Stimulated activated CD4-positive, alpha-beta T cell treated with anti-CD3 and anti-CD28 coated beads, Interleukin-1b, Interleukin-23, amount 100 ng/mL, for 48 hours (primary cell): ENCODE data around the gene UNKL.
A peak's percentile ranks its signal among the peaks of the same experiment; 100 is the strongest.

ENCODE experiments used
- DNase-seq: peaks from one replicate; pipeline ENCODE4 v3.0.0-alpha.2; 2020

Gene UNKL

GRCh38 chr16:1372292-1372950 lies 42.1 kb downstream of the UNKL start:
- DNase-seq, result no peak

- DNase-seq, result no peak
Observed at GRCh38 chr16:1371054-1371978, 43.2 kb downstream of the UNKL start.

DNA sequence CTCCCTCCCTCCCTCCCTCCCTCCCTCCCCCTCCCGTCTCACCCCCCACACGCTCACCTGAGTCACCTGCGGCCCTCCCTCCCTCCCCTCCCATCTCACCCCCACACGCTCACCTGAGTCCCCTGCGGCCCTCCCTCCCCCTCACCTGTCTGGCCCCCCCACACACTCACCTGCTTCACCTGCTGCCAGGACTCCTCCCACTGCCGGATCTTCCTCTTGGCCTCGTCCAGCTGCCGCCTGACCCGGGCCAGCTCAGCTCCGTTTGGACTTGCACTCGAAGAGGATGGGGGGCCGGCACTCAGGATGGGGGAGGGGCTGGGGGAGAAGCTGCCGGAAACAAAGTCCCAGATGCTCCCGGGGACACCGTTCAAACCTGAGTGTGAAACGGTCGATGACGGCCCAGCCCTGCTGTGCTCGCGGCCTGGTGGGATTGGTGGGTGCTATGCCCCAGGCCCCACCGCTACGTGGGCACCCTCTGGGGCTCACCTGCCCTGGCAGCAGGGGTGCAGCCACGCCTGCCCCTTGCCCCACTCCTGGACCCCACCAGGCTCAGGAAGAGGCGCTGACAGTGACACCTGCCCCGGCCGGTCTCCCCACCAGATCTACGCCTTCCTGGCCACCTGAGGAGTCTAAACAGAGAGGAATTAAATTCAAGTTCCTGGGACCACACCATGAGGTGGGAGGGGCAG lies 46.9 kb downstream of the UNKL start:
- DNase-seq, result no peak

DNA sequence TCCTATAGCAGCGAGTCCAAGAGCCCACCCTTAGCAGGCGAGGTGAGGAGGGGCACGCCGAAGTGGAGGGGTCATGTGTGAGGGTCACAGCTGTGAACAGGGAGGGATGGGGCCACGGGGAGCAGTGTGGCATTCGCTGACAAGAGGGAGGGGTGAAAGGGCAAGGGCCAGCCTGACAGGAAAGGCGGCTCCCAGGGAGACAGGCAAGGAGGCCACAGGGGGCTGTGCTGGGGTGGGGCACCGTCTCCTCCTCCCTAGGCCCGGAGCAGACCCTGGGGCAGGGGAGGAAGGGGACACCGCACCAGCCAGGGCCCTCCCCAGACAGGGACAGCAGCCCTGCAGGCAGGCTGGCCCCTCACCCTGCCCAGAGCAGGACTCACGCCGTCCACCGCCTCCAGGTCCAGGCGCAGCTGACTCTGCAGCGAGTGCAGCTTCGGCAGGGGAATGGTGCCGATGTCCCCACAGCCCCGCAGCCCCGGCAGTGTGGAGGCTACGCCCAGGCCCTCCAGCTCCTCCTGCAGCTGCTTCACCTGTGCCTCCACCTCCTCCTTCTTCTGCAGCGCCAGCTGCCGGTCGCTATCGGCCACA lies 47.7 kb downstream of the UNKL start:
- DNase-seq, result no peak

DNA sequence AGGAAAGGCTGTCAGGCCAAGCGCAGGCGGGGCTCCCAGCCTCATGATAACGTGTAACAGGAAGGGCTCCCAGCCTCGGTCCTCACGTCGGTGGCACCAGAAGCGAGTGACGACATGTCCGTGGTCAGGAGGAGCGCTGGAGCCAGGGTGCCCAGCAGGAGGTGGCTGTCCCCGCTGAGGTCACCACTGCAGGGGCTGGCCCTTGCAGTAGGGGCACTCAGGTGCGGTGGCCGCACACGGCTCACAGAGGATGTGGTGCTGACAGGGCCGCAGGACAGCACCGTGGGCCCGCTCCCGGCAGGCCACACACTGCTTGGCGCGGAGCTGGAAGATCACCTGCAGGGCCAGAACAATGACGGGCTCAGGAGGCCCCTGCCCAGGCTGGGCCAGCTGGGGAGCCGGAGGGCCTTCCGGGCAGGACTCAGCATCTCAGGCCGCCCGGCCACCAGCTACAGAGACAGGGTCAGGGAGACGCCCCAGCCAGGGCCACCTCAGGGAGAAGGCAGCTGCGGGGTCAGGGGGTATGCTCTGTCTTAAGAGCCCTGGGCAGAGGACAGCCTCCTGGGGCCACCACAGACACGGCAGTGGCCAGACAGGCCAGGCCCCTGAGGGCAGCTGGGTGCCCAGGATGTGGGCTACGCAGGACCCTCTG lies 48.3 kb downstream of the UNKL start:
- no peak for DNase-seq

GRCh38 chr16:1364510-1364909 lies 50.0 kb downstream of the UNKL start:
- DNase-seq, result no peak

DNA sequence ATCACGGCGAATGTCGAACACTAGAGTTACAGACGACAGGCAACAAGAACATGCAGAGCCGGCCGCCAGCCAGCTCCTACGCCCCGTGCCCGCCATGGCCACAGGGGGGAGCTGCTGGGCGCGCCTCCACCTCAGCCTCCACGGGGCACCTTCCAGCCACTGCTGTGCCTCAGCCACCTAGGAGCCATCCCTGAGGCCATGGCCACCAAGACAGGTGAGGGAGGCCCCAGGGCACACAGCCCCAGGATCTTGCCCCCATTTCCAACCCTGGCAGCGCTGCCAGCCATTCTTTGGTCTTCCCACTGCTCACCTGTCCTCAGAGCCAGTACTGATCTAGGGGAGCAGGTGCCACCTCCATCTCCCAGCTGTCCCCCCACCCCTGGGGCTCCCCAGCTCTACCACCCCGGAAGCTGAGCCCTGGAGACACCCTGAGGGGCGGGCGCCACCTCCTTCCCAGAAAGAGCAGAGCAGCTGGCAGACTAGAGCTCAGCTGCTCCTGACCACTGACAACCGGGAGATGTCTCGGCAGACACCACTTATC lies 50.9 kb downstream of the UNKL start:
- DNase-seq, result peak; percentile 70

- no peak for DNase-seq
Observed at GRCh38 chr16:1362807-1363206, 51.7 kb downstream of the UNKL start.

GRCh38 chr16:1361685-1362360 lies 52.7 kb downstream of the UNKL start:
- no peak for DNase-seq

DNA sequence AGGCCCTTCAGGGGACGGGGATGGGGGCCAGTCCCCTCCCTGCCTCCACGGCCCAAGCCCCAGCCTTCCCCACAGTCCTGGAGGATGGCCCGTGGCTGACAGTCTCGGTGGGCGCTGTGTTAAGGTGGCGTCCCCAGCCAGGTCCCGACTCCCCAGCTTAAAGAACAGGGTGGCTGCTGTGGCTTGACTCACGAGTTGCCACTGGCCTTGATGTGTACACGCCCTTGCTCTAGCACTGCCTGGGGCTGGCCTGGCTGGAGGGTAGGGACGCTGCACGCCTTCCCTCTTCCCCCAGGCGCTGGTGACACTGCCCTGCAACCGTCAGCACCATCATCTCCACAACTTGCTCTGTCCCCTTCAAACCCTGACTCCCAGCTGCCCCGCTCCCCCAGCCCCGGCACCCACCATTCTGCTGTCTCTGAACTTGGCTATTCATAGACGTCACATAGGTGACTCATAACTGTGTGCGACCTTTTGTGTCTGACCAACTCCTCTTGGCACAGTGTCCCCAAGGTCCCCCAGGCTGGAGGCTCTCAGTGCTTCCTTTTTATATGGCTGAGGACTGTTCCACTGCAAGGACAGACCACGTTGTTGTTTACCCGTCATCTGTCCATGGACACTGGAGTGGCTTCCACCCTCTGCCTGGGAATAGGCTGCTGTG lies 56.5 kb downstream of the UNKL start:
- DNase-seq, result no peak

GRCh38 chr16:1356061-1356900 lies 58.2 kb downstream of the UNKL start:
- no peak for DNase-seq

DNA sequence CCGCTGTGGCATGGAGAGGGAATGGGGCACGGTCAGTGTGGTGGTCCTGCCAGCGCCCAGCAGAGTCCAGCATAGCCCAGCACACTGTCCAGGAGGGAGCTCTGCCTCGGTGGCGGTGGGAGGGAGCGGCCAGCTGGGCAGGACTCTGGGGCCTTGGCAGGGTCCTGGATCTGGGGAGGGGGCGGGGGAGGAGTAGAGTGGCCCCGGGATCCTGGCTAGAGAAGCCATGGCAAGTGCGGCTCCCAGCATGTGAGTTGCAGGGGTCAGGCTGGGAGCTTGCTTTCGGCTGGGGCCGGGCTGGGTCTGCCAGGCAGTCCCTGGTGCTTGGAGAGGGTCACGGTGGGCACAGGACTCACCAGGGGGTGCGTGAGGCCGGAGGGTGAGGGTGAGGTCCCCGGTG lies 58.9 kb downstream of the UNKL start:
- DNase-seq, result no peak

GRCh38 chr16:1354815-1355540 lies 59.5 kb downstream of the UNKL start:
- DNase-seq, result no peak

- DNase-seq, result peak; percentile 83
Observed at GRCh38 chr16:1351582-1352362, 62.7 kb downstream of the UNKL start, which contains the start of the genes GNPTG and TSR3. Gene GNPTG, plus strand, starts transcription at chr16:1351931. Its CDS starts 35 bp downstream, at chr16:1351966. Gene TSR3, minus strand, starts transcription at chr16:1351878. Its CDS starts 74 bp downstream, at chr16:1351804.

- no peak for DNase-seq
Observed at GRCh38 chr16:1351215-1351581, 63.3 kb downstream of the UNKL start.

DNA sequence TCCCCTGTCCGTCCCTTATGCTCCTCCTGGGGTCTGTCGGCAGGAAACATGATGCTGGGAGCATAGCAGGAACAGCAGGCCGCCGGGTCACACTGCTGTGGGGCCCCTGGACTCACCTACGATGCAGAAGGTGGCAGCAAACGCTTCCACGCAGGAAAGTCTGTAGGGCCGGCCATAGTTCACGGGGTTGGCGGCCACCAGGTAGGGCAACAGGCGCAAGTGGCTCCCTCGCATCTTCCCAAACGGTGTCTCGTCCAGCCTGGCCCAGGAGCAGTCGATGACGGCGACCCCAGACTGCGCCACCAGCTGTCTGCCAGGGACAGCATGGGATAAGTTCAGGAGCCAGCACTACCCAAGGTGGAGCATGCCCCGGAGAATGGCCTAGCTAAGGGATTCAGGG lies 63.8 kb downstream of the UNKL start:
- no peak for DNase-seq

DNA sequence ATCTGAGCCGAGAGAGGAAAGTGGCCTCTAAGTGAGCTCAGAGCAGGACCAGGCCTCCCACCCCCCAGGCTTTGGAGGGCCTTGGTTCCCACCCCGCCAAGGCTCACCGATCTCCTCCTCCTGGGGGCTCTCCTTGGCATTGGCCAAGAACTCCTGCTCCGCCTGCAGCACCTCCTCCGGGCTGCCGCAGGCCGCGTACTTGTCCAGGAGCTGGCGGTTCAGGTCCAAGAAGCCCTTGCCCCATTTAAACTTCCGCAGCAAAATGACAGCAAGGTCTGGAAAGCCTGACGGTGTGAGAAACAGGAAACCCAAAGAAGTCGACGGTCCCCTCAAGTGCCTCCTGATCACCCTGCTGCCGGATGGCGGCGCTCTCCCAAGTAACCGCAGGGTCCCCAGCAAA lies 64.6 kb downstream of the UNKL start:
- DNase-seq, result no peak

DNA sequence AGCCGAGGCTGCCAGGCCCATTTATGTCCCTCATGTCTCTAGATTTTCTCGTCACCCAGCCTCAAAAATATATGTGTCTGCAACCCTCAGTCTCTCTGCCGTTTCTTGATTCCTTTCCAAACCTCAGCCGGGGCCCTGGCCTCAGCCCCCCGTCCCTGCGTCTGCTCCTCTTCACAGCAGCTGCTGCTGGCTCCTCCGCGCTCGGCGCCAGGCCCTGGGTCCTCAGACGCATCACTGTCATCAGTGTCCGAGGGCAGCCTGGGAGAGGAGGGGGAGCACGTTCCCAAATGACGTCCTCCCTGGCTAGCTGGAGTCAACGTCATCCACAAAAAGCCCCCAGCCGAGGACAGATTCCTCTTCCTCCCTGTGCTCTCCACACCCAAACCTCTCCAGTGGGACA lies 65.2 kb downstream of the UNKL start:
- DNase-seq, result no peak

GRCh38 chr16:1348926-1349325 lies 65.6 kb downstream of the UNKL start:
- DNase-seq, result no peak
